ENCODE data around the gene AMPD3. TPM values are rescaled to one million over a fixed set of nuclear protein-coding genes. Genes with fewer than 3 reads are reported as not detected.

The AMPD3 gene
- total RNA-seq, 4 donors from 2014 or later, result 7.7 to 18.4 (median 9.8) TPM

GRCh38 chr11:10444725-10445315 is 10.2 kb upstream of the AMPD3 start:
- TF ChIP-seq, protein P1, sequence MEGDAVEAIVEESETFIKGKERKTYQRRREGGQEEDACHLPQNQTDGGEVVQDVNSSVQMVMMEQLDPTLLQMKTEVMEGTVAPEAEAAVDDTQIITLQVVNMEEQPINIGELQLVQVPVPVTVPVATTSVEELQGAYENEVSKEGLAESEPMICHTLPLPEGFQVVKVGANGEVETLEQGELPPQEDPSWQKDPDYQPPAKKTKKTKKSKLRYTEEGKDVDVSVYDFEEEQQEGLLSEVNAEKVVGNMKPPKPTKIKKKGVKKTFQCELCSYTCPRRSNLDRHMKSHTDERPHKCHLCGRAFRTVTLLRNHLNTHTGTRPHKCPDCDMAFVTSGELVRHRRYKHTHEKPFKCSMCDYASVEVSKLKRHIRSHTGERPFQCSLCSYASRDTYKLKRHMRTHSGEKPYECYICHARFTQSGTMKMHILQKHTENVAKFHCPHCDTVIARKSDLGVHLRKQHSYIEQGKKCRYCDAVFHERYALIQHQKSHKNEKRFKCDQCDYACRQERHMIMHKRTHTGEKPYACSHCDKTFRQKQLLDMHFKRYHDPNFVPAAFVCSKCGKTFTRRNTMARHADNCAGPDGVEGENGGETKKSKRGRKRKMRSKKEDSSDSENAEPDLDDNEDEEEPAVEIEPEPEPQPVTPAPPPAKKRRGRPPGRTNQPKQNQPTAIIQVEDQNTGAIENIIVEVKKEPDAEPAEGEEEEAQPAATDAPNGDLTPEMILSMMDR (IDR thresholded peaks at IDR 0.05; ENCODE audit: low read depth), result no peak

GRCh38 chr11:10447445-10447844 is 7.6 kb upstream of the AMPD3 start:
- TF ChIP-seq, protein P1 (IDR thresholded peaks at IDR 0.05; ENCODE audit: low read depth), result no peak

DNA sequence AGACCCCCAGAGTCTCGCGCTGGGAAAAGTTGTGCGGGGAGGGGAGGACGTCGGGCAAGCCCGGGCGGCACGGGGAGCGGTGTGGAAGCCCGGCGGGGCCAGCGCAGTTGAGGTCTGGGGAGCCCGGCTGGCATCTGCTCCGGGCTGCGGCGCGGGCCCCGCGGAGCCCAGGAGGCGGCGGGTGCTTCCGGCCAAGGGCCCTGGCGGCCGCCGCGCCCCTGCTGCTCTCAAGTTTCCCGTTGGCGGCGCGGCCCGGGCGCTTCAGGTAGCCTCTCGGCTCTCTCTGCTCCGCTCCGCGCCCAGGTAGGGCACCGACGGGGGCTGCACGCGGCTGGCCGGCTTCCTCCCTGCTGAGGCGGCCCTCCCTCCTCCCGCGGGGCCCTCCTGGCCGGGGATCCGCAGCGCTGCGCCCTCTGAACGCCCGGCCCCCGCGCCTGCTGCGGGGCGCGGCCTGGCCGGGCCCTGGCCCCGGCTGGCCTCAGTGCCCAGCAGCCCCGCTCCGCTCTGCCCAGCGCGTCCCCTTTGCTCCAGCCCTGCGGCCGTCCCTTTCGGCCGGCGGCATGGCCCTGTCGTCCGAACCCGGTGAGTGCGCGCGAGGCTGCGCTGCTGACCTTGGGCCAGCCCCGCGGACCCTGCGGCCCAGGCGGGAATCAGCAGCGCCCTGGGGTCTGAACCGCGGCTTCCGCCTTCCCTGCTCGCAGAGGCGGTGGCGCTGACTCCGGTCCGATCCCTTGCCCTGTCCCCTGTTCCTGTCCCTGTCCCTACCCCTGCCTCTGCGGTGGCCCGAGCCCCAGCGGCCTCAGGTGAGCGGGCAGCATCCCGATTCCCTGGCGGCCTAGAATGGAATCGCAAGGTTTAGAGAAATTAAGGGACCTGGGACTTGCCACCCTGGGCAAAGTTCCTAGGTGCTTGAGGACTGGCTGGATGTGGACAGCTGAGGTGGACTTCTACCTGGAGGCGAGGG is 4.3 kb upstream of the AMPD3 start:
- TF ChIP-seq, protein P1 (IDR thresholded peaks at IDR 0.05; ENCODE audit: low read depth), result no peak

DNA sequence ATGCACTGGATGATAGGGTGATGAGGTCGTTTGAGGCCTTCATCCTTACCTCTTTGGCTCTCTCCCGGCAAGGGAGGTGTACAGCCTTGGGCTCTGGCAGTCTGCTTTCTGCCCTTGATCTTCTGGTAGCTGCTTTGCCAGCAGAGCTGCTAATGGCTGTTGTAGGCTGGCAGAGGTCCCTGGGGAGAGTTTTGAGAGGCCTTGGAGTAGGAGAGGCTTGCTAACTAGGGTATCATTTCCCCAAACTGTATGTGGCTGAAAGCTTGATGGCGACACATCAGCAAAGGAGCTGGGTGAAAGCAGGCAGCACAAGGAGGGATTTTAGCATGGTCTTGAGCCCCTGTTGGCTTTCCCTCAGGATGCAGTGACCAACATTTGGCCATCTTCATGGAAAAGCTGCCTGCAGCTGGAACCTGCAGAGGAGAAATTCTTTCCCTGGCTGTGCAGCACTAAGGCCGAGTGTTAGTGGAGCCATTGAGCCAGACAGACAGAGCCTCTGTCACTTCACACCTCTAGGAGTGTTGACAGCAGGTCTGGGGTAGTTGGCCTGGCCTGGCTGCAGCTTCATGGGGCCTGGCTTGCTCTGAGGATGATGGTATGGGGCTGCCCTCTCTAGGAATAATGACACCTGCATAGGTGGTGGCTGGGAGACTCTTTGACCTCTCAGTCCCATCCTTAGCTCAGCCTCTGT is 3.5 kb upstream of the AMPD3 start:
- TF ChIP-seq, protein P1 (IDR thresholded peaks at IDR 0.05; ENCODE audit: low read depth), result no peak

DNA sequence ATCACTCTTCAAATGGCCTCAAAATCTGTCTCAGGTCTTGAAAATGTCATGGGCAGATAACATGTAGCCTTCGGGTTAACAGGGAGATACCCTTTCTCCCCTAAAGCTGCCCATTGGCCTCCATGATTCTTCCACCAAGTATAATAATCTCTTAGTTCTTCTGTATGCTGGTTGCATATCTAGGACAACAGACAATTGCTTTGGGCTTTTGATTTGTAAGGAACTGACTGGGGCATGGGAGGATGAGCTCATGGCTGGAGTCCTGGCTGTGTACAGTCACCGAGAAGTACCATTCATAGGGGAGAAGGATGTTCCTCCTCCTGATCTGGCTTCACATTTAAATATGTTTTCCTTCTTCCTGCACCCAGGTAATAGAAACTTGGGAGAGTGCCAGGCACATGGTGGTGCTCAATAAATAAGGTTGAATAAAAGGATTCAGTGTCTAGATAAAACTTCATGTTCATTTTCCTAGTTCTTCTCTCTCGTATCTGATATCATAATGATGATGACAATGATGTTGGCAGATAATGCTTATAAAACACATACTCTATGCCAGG is 2.8 kb upstream of the AMPD3 start:
- TF ChIP-seq, protein P1 (IDR thresholded peaks at IDR 0.05; ENCODE audit: low read depth), result no peak

DNA sequence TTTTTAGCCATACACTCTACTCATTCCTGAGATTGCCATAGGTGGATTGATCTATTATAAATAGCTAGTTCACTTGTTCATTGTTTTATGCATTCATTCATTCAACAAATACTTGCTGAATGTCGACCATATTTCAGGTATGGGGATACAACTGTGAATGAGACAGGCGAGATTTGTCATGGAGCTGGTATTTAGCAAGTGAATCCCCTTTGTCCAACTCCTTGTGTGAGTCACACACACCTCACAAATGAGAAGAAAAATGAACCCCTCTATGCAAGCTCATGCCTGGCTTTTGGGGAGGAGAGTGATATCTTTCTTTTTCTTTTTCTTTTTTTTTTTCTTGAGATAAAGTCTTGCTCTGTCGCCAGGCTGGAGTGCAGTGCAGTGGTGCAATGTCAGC is 1.8 kb upstream of the AMPD3 start:
- TF ChIP-seq, protein P1 (IDR thresholded peaks at IDR 0.05; ENCODE audit: low read depth), result no peak
